ENCODE results near the gene FGF12. TPM values are rescaled to one million over a fixed set of nuclear protein-coding genes. Genes with fewer than 3 reads are reported as not detected.

Gene FGF12
- total RNA-seq, 1 donor from 2014 or later: 3.9 TPM

DNA sequence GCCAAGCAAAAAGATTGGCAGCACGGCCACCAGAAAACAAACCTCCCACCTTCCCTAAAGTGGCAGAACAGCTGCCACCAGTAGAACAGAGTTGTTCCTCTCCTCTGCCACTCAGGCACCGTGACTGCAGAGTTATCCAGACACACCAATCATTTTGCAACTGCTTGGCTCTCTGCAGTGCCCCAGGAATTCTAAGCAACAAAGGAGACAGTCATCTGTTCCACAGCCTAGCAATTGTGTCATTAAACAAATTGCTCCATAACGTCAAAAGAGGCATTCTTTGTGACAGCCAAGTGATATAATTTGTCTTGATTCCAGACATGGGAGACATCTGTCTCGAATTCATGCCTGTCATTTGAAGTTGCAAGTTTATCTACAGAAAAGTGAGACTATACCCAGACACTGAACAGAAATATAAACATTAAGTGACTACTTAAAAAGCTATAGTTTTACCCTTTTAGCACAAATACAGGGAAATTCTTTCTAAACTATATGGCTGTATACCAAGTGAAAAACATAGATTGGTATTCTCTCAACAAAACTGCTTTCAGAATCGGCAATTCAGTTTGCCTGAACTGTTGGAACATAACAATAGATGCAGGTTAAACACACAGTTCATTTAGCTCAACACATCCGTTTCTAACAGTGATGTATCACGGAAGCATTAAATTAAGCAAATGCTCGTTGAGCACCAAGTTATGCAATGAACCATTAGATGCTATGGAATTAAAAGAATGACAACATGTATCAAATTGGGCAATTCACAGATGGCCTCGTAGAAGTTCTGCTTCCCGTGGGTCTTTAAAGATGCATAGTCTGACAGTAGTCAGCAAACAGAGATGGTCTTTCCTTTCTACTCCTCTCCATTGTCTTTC is 281.3 kb downstream of the FGF12 start:
- DNase-seq (no peak), ATAC-seq (no peak)
- TF ChIP-seq, protein P1, sequence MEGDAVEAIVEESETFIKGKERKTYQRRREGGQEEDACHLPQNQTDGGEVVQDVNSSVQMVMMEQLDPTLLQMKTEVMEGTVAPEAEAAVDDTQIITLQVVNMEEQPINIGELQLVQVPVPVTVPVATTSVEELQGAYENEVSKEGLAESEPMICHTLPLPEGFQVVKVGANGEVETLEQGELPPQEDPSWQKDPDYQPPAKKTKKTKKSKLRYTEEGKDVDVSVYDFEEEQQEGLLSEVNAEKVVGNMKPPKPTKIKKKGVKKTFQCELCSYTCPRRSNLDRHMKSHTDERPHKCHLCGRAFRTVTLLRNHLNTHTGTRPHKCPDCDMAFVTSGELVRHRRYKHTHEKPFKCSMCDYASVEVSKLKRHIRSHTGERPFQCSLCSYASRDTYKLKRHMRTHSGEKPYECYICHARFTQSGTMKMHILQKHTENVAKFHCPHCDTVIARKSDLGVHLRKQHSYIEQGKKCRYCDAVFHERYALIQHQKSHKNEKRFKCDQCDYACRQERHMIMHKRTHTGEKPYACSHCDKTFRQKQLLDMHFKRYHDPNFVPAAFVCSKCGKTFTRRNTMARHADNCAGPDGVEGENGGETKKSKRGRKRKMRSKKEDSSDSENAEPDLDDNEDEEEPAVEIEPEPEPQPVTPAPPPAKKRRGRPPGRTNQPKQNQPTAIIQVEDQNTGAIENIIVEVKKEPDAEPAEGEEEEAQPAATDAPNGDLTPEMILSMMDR (IDR thresholded peaks at IDR 0.05): no peak
- Histone ChIP-seq H3K27ac (no peak overlapping the region), H3K36me3 (no peaks in the 10 kb centered on the region), H3K4me1 (no peaks in the 10 kb centered on the region), H3K9me3 (no peaks in the 10 kb centered on the region), H3K4me3 (no peak overlapping the region), H3K27me3 (ENCODE audit: low read depth) (peaks cover 13% of the 10 kb centered on the region)
- intact Hi-C loops (cut with DNase I): loop anchor here (10.0 kb wide), 2 partner anchors 261 to 311 kb away; no protein-coding TSS in a partner anchor

DNA sequence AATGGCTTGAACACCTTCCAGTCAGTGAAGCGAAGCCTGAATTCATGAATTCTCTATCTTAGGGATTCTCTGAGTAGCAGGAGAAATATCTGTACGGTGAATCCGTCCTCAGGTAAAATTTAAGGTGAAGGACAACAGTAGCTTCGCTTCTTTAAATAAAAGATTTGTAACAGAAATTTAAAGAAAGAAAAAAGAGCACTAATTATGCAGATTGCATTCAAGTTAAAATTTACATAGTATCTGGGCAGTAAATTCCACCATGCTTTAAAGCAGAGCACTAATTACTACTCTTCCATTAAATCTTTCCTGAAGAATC is 282.6 kb downstream of the FGF12 start:
- H3K9me3 ChIP-seq: no peaks in the 10 kb centered on the region
- no peak for DNase-seq
- no peak overlapping the region for H3K27ac ChIP-seq
- no peak for ATAC-seq
- H3K36me3 ChIP-seq: no peaks in the 10 kb centered on the region
- no peaks in the 10 kb centered on the region for H3K4me1 ChIP-seq
- intact Hi-C loops (cut with DNase I): loop anchor here (10.0 kb wide), 2 partner anchors 260 to 310 kb away; no protein-coding TSS in a partner anchor
- no peak overlapping the region for H3K4me3 ChIP-seq
- H3K27me3 ChIP-seq (ENCODE audit: low read depth): peaks cover 13% of the 10 kb centered on the region
- TF ChIP-seq, protein P1 (IDR thresholded peaks at IDR 0.05): peak; percentile 30

DNA sequence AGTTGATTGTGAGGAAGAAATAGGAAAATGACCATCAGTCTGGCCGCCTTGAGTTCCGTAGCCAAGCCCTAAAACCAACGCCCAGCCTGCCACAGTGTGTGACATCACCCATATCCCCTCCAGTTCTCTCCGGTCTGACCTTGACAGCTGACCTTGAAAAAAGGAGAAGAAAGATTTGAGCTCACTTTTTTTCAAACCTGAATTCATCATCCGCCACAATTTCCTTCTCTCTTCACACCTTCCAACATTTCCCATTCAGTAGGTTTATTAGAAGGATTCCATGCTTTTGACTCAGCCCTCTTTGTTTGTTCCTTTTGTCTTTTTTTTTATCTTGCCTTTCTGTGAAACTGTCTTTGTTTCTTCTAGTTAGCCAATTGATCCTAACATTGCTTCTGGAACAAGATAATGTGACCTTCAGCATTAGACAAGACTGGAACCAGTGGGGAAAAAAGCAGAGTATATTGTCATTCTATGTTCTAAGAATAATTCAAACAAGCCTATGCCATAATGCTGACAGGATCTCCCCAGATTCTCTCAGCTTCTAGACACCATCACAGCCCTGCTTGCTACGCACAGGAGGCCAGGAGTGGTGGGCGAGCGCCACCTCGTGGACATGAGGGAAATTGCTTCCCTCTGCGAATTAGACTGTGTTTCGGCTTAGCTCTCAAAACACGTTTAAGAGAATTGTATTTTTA is 283.1 kb downstream of the FGF12 start:
- Histone ChIP-seq H3K9me3 (no peaks in the 10 kb centered on the region), H3K4me1 (no peaks in the 10 kb centered on the region), H3K27me3 (ENCODE audit: low read depth) (peaks cover 13% of the 10 kb centered on the region), H3K36me3 (no peaks in the 10 kb centered on the region), H3K27ac (no peak overlapping the region), H3K4me3 (no peak overlapping the region)
- TF ChIP-seq, protein P1 (IDR thresholded peaks at IDR 0.05): peak; percentile 97
- ATAC-seq: peak; percentile 86 to 89
- intact Hi-C loops (cut with DNase I): loop anchor here (10.0 kb wide), 2 partner anchors 259 to 309 kb away; no protein-coding TSS in a partner anchor
- peak; percentile 62 for DNase-seq

DNA sequence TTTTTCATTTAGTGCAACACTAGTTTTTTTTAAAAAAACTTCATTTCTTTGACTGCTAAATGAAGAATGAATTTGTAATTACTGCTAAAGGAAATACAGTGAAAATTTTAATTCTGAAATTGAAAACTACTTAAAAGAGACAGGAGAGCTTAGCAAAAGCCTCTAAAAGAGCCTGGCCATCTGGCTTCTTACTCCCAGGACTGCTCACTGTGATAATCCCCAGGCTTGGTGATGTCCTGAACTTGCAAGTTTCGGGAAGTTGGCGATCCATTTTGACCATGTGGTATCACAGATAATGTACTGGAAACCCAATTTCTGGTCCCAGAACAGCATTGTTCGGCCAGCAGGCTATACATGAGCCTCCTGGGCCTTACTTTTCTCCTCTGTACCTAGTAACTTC is 292.1 kb downstream of the FGF12 start:
- Histone ChIP-seq H3K4me3 (no peak overlapping the region), H3K27me3 (ENCODE audit: low read depth) (no peaks in the 10 kb centered on the region), H3K27ac (no peak overlapping the region), H3K4me1 (no peaks in the 10 kb centered on the region), H3K9me3 (no peaks in the 10 kb centered on the region), H3K36me3 (no peaks in the 10 kb centered on the region)
- no peak for ATAC-seq
- TF ChIP-seq, protein P1 (IDR thresholded peaks at IDR 0.05): no peak
- intact Hi-C loops (cut with DNase I): no loop called here
- no peak for DNase-seq

DNA sequence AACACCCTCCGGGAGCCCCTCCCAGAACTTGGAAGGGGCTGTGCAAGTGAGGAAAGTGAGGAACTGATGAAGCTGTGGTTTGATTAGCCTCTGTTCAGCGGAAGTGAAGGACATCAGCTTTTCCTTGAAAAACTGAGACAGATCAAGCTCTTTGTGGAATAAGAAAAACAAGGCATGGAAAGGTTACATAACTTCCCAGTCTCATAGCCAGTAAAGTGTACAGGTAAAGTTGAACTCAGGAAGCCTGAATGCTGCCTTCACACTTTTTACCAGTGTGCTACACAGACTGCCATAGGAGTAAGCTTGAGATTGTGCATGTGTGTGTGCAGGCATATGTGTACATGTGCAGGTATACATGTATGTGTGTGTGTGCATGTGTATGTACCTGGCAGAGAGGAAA is 293.2 kb downstream of the FGF12 start:
- no peaks in the 10 kb centered on the region for H3K9me3 ChIP-seq
- ATAC-seq (no peak), DNase-seq (no peak)
- intact Hi-C loops (cut with DNase I): no loop called here
- no peaks in the 10 kb centered on the region for H3K36me3 ChIP-seq
- H3K4me1 ChIP-seq: no peaks in the 10 kb centered on the region
- TF ChIP-seq, protein P1 (IDR thresholded peaks at IDR 0.05): no peak
- H3K27ac ChIP-seq: no peak overlapping the region
- no peaks in the 10 kb centered on the region for H3K27me3 ChIP-seq (ENCODE audit: low read depth)
- no peak overlapping the region for H3K4me3 ChIP-seq
